Activated CD4-positive, alpha-beta T cell treated with anti-CD3 and anti-CD28 coated beads for 4 hours (primary cell): Measurements from ENCODE around the gene HVCN1.

ENCODE experiments used
- DNase-seq, 2 donors: peaks; one replicate each; pipeline ENCODE4 v3.0.0-alpha.2; 2020

The HVCN1 gene

GRCh38 chr12:110698171-110698902 is 9.4 kb upstream of the HVCN1 start:
- peak; percentile 67 to 71 for DNase-seq

DNA sequence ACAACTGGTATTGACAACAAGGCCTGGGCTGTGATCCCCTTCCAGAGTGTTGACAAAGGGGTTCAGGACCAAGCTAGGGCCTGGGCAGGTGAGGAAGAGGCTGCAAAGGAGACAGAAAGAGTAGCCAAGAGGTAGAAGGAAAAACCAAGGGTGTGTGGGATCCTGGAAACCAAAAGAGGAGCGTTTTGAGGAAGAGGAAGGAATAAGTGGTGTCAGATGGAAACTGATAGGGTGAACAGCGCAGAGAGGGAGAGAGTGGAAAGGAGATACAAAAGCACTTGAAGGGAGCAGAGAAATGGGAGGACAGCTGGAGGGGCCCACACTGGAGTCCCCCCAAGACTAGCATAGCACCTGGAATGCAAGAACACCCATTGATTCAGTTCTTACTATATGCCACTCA is 8.3 kb upstream of the HVCN1 start:
- DNase-seq, result no peak

DNA sequence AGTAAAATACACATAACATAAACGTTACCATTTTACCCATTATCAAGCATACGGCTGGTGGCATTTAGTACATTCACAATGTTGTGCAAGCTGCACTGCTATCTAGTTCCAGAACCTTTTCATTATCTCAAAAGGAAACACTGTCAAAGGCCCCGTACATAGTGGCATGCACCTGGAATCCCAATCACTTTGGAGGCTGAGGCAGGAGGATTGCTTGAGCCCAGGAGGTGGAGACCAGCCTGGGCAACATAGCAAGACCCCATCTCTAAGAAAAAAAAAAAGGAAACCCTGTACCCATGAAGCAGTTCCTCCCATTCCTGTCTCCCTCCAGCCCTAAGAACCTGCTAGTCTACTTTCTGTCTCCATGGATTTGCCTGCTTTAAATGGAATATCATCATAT is 7.4 kb upstream of the HVCN1 start:
- DNase-seq, result no peak

DNA sequence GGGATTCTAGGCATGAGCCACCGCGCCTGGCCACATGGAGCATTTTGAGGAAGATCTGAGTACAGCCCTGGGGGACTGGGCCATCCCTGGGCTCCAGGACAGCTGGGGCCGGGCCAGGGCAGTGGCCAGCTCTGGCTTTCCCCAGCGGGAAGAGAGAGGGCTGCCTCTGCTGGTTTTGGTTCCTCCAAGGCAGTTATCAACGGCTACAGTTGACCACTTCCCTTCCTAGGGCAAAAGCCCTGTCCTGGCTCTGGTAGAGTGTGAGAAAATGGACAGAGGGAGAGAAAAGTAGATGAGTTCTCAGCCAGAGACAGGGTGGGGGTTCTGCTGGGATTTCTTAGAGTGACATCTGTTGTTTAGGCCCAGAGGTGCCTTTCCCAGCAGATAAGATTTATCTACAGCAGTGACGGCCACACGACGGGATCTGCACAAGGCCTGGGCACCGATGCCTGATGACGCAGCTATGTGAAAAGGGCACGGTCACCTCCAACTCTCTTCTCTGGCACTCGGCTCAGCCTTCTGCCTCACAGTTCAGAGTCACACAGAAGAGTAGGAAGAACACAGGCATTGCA is 5.5 kb upstream of the HVCN1 start:
- DNase-seq, result no peak

GRCh38 chr12:110693731-110694130 is 4.8 kb upstream of the HVCN1 start:
- DNase-seq, result no peak

GRCh38 chr12:110690127-110690430 is 1.2 kb upstream of the HVCN1 start:
- no peak for DNase-seq

GRCh38 chr12:110689281-110690126 is 589 bp upstream of the HVCN1 start:
- peak; percentile 18 to 35 for DNase-seq

GRCh38 chr12:110687396-110688169 is 1.3 kb downstream of the HVCN1 start:
- no peak for DNase-seq

GRCh38 chr12:110686294-110686903 is 2.5 kb downstream of the HVCN1 start:
- DNase-seq, result no peak

GRCh38 chr12:110684312-110684836 is 4.5 kb downstream of the HVCN1 start:
- no peak for DNase-seq

DNA sequence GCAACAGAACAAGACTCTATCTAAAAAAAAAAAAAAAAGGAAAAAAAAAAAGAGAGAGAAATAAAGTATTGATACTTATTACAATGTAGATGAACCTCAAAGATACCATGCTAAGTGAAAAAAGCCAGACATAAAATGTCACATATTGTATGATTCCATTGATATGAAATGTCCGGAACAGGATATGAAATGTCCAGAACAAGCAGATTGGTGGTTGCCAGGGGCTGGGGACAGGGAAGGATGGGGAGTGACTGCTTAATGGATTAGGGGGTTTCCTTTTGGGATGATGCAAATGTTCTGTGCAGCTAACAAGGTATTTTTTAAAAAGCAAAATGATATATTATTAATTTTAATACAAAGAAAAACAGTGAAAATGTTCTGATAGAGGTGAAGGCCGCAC is 5.0 kb downstream of the HVCN1 start:
- DNase-seq, result no peak

- no peak for DNase-seq
These were observed 8.9 kb downstream of the HVCN1 start for GRCh38 chr12:110680032-110680431.

- DNase-seq, result no peak
These were observed 9.7 kb downstream of the HVCN1 start for GRCh38 chr12:110679201-110679600.

DNA sequence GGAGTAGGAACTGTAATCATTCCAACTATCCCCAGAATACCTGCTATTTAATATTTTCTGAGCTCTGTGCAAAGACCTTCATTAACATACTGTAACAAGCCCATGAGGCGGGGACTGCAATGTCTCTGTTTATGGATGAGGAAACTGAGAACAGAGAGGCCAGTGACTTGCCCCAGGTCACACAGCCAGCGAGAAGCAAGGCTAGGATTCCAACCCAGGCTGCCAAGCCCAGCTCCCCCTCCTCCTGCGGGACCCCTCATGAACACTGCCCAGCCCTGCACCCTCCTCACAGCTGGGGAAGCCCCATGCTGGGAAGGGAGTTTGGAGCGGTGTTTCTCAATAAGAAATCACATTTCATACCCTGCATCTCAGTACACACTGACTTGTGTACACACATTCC is 10.9 kb downstream of the HVCN1 start:
- no peak for DNase-seq

DNA sequence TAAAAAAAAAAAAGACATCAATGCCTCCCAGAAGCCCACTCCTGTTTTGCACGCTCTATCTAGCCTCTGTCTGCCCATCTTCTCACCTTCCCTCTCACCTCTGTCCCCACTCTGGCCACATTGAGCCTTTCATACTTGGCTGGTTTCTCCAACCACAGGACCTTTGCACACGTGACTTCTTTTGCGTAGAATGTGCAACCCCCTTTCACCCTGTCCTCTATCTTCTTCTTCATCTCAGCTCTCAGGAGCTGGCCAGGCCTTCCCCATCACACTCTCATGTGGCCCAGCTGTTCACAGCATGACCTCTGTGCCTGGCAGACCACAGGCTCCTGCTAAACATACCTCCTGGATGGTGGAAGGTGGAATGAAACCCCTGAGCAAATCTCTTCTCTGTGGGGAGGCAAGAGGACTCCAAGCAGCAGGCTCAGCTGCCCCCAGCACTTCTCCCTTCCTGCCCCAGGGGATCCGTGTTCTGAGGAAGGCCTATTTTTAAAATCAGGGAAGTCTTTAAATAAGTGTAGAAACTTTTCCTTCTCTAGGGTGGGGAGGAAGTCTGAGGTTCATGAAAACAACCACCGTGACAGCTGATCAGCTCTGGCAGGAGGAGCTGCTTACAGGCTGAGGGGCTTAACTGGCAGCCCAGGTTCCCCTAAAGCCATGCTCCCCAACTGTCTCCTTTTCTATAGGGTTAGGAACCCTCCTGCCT is 11.6 kb downstream of the HVCN1 start:
- no peak for DNase-seq

GRCh38 chr12:110676171-110676570 is 12.7 kb downstream of the HVCN1 start:
- no peak for DNase-seq

DNA sequence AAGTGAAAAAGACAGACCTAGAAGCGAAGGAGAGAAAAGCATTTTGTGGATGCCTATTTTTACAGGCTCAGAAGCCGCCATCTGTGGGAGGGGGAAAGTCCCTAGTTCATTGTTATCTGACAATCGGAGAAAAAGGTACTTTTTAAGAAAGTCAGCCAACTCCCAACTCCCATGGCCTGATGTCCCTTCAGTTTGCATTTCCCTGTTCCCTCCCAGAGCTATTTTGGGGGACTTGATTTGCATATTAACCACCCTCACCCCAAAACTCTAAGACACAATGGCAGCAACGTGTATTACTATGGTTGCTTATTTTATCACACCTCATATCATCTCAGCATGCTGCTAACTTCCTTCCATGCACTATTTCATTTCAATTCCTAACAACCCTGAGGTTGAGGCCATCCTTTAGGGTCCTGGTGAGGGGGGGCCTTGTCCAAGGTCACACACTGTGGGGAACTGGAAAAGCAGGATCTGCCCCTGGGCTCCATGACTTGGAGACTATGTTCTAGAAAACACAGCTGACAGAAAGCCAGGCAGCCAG is 18.7 kb downstream of the HVCN1 start:
- DNase-seq, result peak; percentile 28 to 42

DNA sequence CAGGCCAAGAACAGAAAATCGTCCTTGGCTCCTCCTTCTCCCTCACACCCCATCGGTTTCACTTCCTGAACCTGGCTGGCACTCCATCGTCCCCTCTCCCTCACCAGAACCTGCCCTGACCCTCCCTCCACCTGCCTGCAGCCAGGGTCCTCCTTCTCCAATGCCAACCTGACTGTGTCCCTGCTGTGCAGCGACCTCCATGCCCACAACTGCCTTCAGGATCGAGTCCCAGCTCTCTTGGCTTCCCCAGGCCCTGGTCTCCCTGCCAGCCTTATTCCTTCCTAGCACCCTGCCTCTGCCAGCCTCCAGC is 19.8 kb downstream of the HVCN1 start:
- DNase-seq, result no peak

GRCh38 chr12:110668480-110669192 is 20.3 kb downstream of the HVCN1 start:
- no peak for DNase-seq

- DNase-seq, result no peak
These were observed 21.2 kb downstream of the HVCN1 start for GRCh38 chr12:110667671-110668070.

- DNase-seq, result no peak
These were observed 22.0 kb downstream of the HVCN1 start for GRCh38 chr12:110666892-110667291.
